Adrenal gland (tissue), 12 donors: ENCODE results near the gene TAF15. TPM values are rescaled to one million over a fixed set of nuclear protein-coding genes. Genes with fewer than 3 reads are reported as not detected.

Source experiments
- DNase-seq, 7 donors: peaks; one replicate each; pipeline ENCODE4 v3.0.0-alpha.2; 2019 to 2020
- H3K27ac ChIP-seq, 5 donors: fragments of 200-600 bp; sonication (generic) in 4 of 5; 1 replicate in 3 of 5; 2 replicates in 2 of 5; pipeline versions ENCODE4 v1.5.1 to v1.8.0; 2016 to 2020; ENCODE audit warnings: mild to moderate bottlenecking in 1 of 5
- H3K27me3 ChIP-seq: fragments of 200-600 bp; 2 replicates; pipeline ENCODE4 v1.8.0; 2021
- H3K36me3 ChIP-seq, 2 donors: fragments of 200-600 bp; replicated peaks in 1 of 2; 1 replicate in 1 of 2; 2 replicates in 1 of 2; pipeline versions ENCODE4 v1.5.1 to v1.8.0; 2018 to 2022
- H3K4me1 ChIP-seq, 2 donors: fragments of 200-600 bp; replicated peaks in 1 of 2; 1 replicate in 1 of 2; 2 replicates in 1 of 2; pipeline versions ENCODE4 v1.5.1 to v1.8.0; 2018 to 2021
- H3K4me3 ChIP-seq, 4 donors: fragments of 200-600 bp; sonication (generic) in 3 of 4; one replicate each; pipeline ENCODE4 v1.5.1; 2016 to 2018
- H3K9me3 ChIP-seq, 3 donors: fragments of 200-600 bp; sonication (generic) in 1 of 3; replicated peaks in 1 of 3; 1 replicate in 2 of 3; 2 replicates in 1 of 3; pipeline versions ENCODE4 v1.5.1 to v1.8.0; 2016 to 2021
- CTCF ChIP-seq, 6 experiments: fragments of 450-650 bp in 4 of 6; fragments of 200-600 bp in 2 of 6; sonication (generic) in 1 of 6; IDR thresholded peaks; 1 replicate in 5 of 6; 2 replicates in 1 of 6; pipeline versions ENCODE4 v1.5.1 to v1.8.0; 2016 to 2021; ENCODE audit warnings: antibody characterized with exemption in 6 of 6, mild to moderate bottlenecking in 2 of 6, moderate library complexity in 1 of 6
- POLR2A ChIP-seq, 2 donors: fragments of 450-650 bp; IDR thresholded peaks; one replicate each; pipeline ENCODE4 v1.6.1; 2017; ENCODE audit warnings: antibody characterized with exemption in 2 of 2, mild to moderate bottlenecking in 2 of 2, moderate library complexity in 1 of 2
- WGBS, 4 donors: extraction: QIAGEN DNeasy Blood & Tissue Kit in 2 of 4; methylation state at CpG; one replicate each; pipeline versions ENCODE4 v1.1.5 to v1.1.7; 2013 to 2017; 5-methylcytosine and 5-hydroxymethylcytosine counted together
- intact Hi-C, 2 donors: fragments of 100-400 bp; cut with DNase I; formaldehyde crosslinking; loops; one replicate each; pipeline versions ENCODE4 v1.14.1 to v1.15.0; 2022 to 2023
- polyA plus RNA-seq, 3 donors: library from polyadenylated mRNA; stranded (reverse); fragments of 200-250 nt in 2 of 3; fragments of 350-450 nt in 1 of 3; fragmentation: Illumina TruSeq in 1 of 3; extraction: RNeasy Lipid Tissue Mini Kit (QIAGEN cat#74804) in 1 of 3; gene quantifications; one replicate each; pipeline ENCODE4 v1.2.3, GENCODE V29; 2013 to 2014
- total RNA-seq, 9 donors: library from RNA; depleted of rRNA in 4 of 9; stranded (reverse); fragments of >200 nt in 4 of 9; fragments of 120-200 nt in 1 of 9; fragmentation: NEBNext Ultra II Directional in 1 of 9; extraction: Animal tissue kit (Norgen Biotek cat#: 25700) in 1 of 9; gene quantifications; one replicate each; pipeline versions ENCODE4 v1.1.0 to v1.2.4, GENCODE V29; 2013 to 2023
- donor health status: healthy with polysubstance abuse.
- donor health status: Bipolar disorder and iron deficiency.
- donor health status: DM: yes; HTN: yes; CAD: no.
- donor health status: DM: no; HTN: no; CAD: no.
- donor health status: DM: no; HTN: no; CAD: no.
- donor health status: DM: yes; HTN: yes; CAD: no.

Gene TAF15
- total and polyA plus RNA-seq, 12 donors: 27.8 to 213 (median 145) TPM

- WGBS, 4 donors: 65 to 80% (median 71%) methylated on average over 4 of the region's 4 CpGs; no CpG with 5 or more reads in 1 of the 4 donors
Measured at GRCh38 chr17:35890774-35891155, 81.5 kb downstream of the TAF15 start.

GRCh38 chr17:35891269-35891668 is 82.0 kb downstream of the TAF15 start:
- 87 to 94% (median 91%) methylated on average over 4 of the region's 4 CpGs for WGBS, 4 donors
- intact Hi-C loops: no loop called here

More at GRCh38 chr17:35890774-35891155, 81.5 kb downstream of the TAF15 start:
- H3K9me3 ChIP-seq: no peaks in the 10 kb centered on the region
- H3K36me3 ChIP-seq: no peaks in the 10 kb centered on the region
- intact Hi-C loops: no loop called here
- peak in 3 of 7 donors; percentile 27 to 54 (median 40) for DNase-seq
- H3K4me1 ChIP-seq: no peaks in the 10 kb centered on the region
- H3K27me3 ChIP-seq: no peaks in the 10 kb centered on the region
- TF ChIP-seq CTCF (IDR thresholded peaks at IDR 0.05) (no peak), POLR2A (IDR thresholded peaks at IDR 0.05) (no peak)
- H3K4me3 ChIP-seq: no peak overlapping the region
- H3K27ac ChIP-seq: no peak overlapping the region

GRCh38 chr17:35892091-35893035 is 83.1 kb downstream of the TAF15 start:
- TF ChIP-seq CTCF (IDR thresholded peaks at IDR 0.05): no peak
- TF ChIP-seq POLR2A (IDR thresholded peaks at IDR 0.05): no peak
- 54 to 61% (median 58%) methylated on average over 6 of the region's 6 CpGs for WGBS, 4 donors
- no peaks in the 10 kb centered on the region for H3K27me3 ChIP-seq
- no peaks in the 10 kb centered on the region for H3K36me3 ChIP-seq
- intact Hi-C loops: no loop called here
- no peaks in the 10 kb centered on the region for H3K4me1 ChIP-seq
- H3K9me3 ChIP-seq: no peaks in the 10 kb centered on the region
- no peak overlapping the region for H3K27ac ChIP-seq
- H3K4me3 ChIP-seq: no peak overlapping the region
- peak in 1 of 7 donors; percentile 26 for DNase-seq

More at GRCh38 chr17:35891269-35891668, 82.0 kb downstream of the TAF15 start:
- no peak for DNase-seq
- H3K4me1 ChIP-seq: no peaks in the 10 kb centered on the region
- H3K27me3 ChIP-seq: no peaks in the 10 kb centered on the region
- no peak overlapping the region for H3K4me3 ChIP-seq
- no peaks in the 10 kb centered on the region for H3K9me3 ChIP-seq
- H3K27ac ChIP-seq: no peak overlapping the region
- no peaks in the 10 kb centered on the region for H3K36me3 ChIP-seq
- TF ChIP-seq CTCF (IDR thresholded peaks at IDR 0.05) (no peak), POLR2A (IDR thresholded peaks at IDR 0.05) (no peak)

GRCh38 chr17:35893751-35894150 is 84.5 kb downstream of the TAF15 start:
- intact Hi-C loops: no loop called here
- TF ChIP-seq CTCF (IDR thresholded peaks at IDR 0.05) (no peak), POLR2A (IDR thresholded peaks at IDR 0.05) (no peak)

More at GRCh38 chr17:35893751-35894150, 84.5 kb downstream of the TAF15 start:
- no peak for DNase-seq
- Histone ChIP-seq H3K4me3 (no peak overlapping the region), H3K9me3 (no peaks in the 10 kb centered on the region), H3K27ac (no peak overlapping the region), H3K4me1 (no peaks in the 10 kb centered on the region), H3K36me3 (no peaks in the 10 kb centered on the region), H3K27me3 (no peaks in the 10 kb centered on the region)
- WGBS, 4 donors: 88 to 95% (median 93%) methylated on average over 4 of the region's 4 CpGs
